Activated T-helper 1 cell treated with anti-CD3 and anti-CD28 coated beads, Interleukin-2, amount 50 U/mL, for 16 hours (primary cell): Measurements from ENCODE around the gene GAS6.
"Not testable (repeated sequence)": the region's sequence is repeated elsewhere in the genome, so short reads cannot be mapped to it uniquely, and the experiment has no call there.

Experiments used
- DNase-seq, 2 donors: peaks; one replicate each; pipeline ENCODE4 v3.0.0-alpha.2; 2020; ENCODE audit warnings: low read depth in 1 of 2, low spot score in 1 of 2

The GAS6 gene

GRCh38 chr13:113840541-113841352, 23.1 kb downstream of the GAS6 start:
- no peak for DNase-seq

GRCh38 chr13:113839536-113840204, 24.2 kb downstream of the GAS6 start:
- no peak for DNase-seq

- no peak for DNase-seq
Measured at GRCh38 chr13:113838711-113839201, 25.1 kb downstream of the GAS6 start.

GRCh38 chr13:113837560-113838355, 26.1 kb downstream of the GAS6 start:
- no peak for DNase-seq

- no peak for DNase-seq
Measured at GRCh38 chr13:113836768-113837559, 26.9 kb downstream of the GAS6 start.

- DNase-seq = no peak
Measured at GRCh38 chr13:113835461-113836270, 28.2 kb downstream of the GAS6 start.

GRCh38 chr13:113834496-113835200, 29.2 kb downstream of the GAS6 start:
- no peak for DNase-seq

- DNase-seq = not testable (repeated sequence)
Measured at GRCh38 chr13:113834006-113834405, 29.9 kb downstream of the GAS6 start.

GRCh38 chr13:113833111-113833830, 30.6 kb downstream of the GAS6 start:
- DNase-seq = no peak

- no peak for DNase-seq
Measured at GRCh38 chr13:113832631-113833030, 31.2 kb downstream of the GAS6 start.

GRCh38 chr13:113832205-113832604, 31.7 kb downstream of the GAS6 start:
- DNase-seq = no peak

GRCh38 chr13:113831061-113831460, 32.8 kb downstream of the GAS6 start:
- DNase-seq = no peak

GRCh38 chr13:113830426-113830950, 33.4 kb downstream of the GAS6 start:
- not testable (repeated sequence) for DNase-seq

- no peak for DNase-seq
Measured at GRCh38 chr13:113828282-113828825, 35.5 kb downstream of the GAS6 start.

- no peak for DNase-seq
Measured at GRCh38 chr13:113827021-113827420, 36.9 kb downstream of the GAS6 start.

GRCh38 chr13:113826446-113826845, 37.4 kb downstream of the GAS6 start:
- DNase-seq = not testable (repeated sequence)

- no peak for DNase-seq
Measured at GRCh38 chr13:113825841-113826240, 38.0 kb downstream of the GAS6 start.

GRCh38 chr13:113823771-113824170, 40.1 kb downstream of the GAS6 start:
- DNase-seq = no peak
